ENCODE results near the gene MUC2.

- TF ChIP-seq CTCF (IDR thresholded peaks at IDR 0.05), result no peak
- no peak for TF ChIP-seq POLR2AphosphoS5 (IDR thresholded peaks at IDR 0.05)
- no peak for TF ChIP-seq POLR2A (IDR thresholded peaks at IDR 0.05)
Observed at GRCh38 chr11:1070594-1071462, 3.8 kb upstream of the MUC2 start.
